GM20431 (cell line): Measurements from ENCODE around the gene CNTNAP5.
"Not testable (repeated sequence)": the region's sequence is repeated elsewhere in the genome, so short reads cannot be mapped to it uniquely, and the experiment has no call there.

Source experiments
- in situ Hi-C: fragments of 300-500 bp; cut with MseI, MboI; formaldehyde crosslinking; loops from one replicate; pipeline ENCODE4 v1.15.0; 2020; ENCODE audit warnings: low sequenced_read_pairs; ENCODE audit not compliant: unreplicated experiment

Gene CNTNAP5

DNA sequence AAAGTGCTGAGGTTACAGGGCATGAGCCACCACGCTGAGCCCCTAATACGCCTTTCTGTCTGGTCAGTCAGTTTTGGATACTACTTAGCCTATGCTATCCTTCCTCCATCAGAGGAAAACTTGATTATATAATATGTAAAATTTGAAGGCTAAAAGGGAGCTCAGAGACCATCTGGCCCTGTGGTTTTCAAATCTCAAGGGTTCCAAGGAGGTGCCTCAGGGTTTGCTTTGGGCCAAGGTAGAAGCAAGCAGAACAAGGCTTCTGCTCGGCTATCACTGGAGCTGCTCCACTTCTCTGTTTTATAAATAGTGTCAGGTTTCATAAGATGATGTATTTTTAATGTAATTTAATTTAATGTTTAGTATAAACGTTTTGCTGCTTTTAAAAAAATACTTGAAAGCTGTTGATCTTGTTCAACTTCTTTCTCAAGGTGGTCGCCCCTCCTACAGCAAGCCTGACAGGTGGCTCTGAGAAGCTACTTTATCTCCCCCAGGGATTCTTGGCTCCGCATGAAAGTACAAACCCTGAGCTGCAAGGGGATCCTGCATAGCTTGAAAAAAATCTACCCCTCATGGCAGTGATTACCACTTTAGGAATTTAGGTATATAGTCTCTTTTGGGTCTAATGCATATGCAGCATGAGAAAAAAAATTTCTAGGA lies 290.3 kb downstream of the CNTNAP5 start:
- in situ Hi-C loops: no loop called here

DNA sequence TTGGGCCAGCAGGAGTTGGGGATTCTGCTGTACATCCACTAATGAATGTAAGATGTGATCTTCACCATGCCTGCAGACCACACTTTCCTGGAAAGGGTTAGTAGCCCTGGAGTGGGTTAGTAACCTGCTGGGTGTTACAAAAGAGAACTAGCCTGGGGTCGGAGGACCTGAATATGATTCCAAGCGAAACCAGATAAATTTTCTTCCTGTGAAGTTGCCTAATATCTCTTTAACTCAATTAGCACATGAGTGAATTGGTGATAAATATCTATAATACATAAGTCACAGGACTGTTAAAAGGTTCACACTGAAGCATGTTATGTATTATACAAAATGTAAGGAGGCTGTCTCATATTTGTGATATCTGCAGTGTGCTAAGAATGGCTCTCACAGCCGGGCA lies 291.0 kb downstream of the CNTNAP5 start:
- in situ Hi-C loops: no loop called here

DNA sequence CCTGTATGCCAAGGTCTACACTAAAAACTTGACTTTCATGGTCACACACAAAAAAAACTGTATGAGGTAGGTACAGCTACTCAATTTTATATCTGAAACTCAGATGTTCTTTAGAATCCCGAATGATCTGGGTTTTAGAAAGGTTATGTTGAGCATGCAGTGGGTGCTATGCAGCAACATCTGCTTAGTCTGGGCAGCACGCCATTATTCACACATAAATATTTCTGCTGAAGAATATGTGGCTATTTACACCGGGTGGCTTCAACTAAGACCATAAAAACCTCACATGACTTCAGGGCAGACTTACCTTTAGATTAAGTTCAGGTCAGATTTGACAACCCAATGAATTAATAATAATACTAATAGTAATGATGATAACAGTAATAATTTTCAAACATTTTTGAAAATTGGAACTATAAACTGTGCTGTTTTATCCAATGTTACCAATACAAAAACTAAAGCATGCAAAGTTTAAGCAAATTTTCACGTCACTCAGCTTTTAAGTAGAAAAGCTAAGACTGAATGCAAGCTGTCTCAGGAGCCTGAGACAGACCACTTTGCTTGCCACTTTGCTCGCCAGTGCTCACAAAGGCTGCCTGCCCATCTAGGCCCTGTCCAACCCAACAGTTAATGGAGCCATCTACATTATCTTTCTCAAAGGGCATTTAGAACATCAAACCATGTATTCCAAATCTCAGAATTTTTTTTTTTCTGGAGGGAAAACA lies 292.0 kb downstream of the CNTNAP5 start:
- in situ Hi-C loops: no loop called here

DNA sequence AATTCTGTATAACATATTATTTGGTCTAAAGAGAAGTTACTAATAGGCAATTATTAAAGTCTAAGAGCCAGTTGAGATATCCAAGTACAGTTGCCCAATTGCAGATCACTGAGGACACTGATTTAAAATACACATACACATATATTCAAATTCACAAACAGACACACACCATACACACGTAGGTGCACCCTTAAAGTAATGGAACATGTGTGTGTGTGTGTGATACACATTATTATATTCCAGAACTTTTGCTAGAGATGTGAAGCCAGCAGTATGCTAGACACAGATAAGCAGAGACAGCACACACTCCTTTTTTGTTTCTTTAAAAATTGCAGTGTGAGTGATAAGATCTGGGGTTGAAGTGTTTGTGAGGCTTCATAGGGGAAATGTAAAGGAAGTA lies 292.5 kb downstream of the CNTNAP5 start:
- in situ Hi-C loops: no loop called here

DNA sequence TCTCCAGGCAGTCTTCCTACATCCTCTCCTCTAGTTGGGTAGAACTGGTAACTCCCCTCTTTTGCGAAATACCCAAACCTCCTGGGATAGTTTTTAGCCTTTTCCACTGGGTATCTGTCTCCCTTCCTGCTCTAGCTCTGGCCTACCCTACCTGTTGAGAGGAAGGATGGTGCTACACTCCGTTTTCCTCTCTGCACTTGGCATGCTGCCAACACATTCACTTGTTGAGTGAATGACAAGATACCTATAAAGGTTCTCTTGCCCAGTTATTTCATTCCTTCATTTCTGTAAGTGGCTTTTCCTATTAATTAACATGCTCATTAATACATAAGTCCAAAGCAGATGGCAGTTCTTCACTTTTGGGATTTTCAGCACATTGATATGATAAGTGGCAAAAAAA lies 293.8 kb downstream of the CNTNAP5 start:
- in situ Hi-C loops: no loop called here

DNA sequence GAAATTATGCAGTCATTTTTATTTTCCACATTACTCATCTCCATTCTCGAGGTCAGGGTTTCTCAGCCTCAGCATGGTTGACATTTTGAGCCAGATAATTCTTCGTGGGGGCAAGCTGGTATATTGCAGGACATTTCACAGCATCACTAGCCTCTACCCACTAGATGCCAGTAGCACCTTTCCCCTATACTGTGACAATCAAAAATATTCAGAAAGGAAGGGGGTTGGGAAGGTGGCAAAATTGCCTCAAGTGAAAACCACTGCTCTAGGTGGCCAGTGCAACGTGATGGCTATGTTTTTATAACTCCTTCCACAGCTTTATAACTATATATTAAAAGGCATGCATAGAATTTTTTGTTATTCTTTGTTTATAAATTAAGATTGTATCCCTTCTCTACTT lies 294.5 kb downstream of the CNTNAP5 start:
- in situ Hi-C loops: no loop called here

DNA sequence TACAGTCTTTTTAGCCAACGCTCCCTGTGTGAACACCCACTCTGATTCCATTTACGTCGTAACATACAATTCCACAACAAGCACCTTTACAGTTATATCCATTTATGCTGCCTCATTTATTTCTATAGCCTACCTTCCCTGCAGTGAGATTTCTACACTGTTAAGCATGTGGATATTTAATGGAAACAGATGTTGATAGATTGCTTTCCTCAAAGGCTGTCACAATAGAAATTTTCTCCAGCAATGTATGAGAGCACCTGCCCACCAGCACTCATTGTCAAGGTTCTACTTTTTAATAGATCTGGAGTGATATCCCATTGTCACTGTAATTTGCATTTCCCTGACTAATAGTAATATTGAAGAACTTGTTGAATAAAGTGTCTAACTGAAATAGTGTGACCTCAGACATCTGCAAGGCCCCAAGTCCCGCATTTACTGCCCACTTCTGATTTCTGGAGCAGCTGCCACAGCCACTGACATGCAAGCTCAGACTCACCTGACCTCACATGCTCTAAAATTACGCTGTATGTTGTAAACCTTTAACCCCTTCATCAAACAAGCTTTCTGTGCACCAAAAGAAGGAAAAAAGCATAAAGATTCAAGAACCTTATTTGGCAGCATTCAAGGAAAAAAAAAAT lies 295.1 kb downstream of the CNTNAP5 start:
- in situ Hi-C loops: no loop called here

DNA sequence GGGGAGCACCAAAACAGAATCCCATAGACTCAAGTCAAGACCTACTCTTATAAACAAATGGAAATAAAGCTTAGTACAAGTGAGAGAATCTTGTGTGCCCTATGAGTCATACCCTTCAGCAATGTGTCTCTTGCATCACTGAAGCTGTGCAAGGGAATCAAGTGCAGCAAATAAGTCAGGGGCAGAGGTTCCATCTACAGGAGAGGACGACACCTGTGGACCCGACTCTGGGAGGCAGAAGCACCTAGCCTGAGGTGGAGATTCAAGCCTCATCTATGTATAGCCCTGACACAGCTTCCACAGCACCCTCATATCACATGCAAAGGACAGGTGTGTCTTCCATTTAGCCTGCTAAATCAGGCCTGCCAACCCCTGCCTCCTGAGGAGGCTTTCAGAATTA lies 298.2 kb downstream of the CNTNAP5 start:
- in situ Hi-C loops: no loop called here

DNA sequence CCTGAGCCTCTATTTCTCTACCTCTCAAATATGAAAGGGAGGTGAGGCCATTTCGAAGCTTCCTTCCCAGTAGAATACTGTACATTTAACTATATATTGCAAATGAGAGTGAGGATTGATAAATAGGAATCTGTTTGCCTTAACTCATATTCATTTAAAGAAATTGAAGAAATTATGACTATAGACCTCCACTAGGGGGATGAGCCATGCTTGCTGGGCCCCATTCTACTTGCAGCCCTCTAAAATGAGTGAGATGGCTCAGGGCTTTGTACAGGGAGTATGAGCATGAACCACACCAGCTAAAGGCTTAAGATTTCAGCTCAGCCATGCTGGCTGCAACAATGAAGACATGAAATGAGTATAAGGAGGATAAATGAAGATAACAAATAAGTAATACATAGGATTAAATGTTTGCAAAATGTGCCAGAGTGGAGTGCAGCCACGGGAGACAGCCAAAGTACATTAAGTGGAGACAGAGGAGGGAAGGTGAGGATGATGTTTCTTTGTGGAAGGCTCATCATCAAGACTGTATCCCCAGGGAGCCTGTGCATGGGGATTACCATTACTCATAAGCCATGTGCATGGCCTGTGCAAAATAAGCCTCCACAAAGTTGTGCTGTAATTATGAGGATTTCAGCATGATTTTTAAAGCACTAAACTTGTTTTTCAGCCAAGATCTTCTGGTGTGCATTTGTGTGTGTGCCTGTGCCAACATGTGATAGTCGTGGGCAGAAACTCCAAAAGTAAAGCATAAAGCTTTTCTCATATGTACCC lies 300.8 kb downstream of the CNTNAP5 start:
- in situ Hi-C loops: no loop called here

DNA sequence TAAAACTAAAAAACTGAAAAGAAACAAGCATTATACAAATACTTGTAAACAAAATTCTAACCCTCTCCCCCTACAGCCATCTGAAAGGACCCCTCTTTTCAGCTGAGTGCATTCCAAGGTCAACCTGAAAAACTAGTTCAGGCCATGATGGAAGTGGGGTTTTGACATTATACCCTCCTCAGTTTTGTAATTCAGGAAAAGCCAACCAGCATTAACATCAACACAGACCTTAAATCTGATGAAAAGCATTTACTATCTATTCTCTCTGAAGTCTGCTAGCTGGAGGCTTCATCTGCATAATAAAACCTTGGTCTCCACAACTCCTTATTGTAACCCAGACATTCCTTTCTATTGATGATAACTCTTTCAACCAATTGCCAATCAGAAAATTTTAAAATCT lies 302.2 kb downstream of the CNTNAP5 start:
- in situ Hi-C loops: no loop called here

DNA sequence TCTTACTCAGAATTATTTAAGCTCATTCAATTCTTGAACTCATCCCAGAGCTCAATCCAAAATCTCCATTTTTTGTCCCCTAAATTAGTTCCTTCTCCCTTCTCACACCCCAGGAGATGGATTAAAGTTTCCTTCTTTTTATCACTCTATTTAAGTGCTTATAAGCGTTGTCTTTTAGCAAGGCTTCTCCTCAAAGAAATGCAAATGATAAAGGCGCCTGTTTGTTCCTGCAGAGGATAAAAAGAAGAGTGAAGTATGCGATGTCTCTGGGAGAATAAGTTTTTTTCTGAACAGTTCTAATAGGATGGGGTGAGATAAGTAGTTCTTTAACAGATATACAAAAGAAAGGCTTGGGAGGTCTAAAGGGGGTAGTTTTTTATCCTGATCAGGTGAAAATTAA lies 303.3 kb downstream of the CNTNAP5 start:
- in situ Hi-C loops: no loop called here

DNA sequence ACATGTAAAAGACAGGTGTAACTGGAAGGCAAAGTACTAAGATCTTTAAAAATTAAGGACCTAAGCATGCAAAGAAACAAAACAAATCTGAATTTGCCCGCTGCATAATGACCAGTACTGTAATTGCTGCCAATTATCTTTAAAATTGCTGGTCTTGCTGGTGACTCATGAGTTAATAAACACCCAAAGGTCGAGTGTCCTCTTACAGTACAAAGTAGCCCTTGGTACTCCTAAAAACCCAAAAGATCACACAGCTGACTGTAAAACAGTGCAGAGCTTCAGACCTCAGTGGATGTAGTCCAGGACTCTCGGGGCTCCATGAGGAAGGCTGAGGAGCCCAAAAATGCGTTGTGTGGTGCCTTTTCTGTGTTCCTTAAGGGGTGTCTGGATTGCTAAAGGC lies 308.7 kb downstream of the CNTNAP5 start:
- in situ Hi-C loops: no loop called here

DNA sequence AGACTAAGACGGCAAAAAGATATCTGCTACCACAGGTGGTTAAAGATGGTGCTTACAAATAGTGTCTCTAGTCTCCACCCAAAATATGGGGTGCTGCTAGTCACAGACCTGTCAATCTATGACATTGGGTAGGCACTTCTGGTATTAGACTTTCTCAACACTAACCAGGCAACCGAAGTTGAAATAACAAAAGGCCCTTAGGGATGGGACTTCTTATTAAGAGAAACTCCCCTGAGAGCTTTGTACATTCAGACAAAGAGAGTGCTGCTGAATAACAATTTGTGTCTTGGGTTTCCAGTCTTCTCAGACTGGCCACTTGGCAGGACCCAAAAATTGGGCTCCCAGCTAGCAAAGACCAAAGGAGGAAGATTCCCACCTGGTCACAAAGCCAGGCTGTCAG lies 310.0 kb downstream of the CNTNAP5 start:
- in situ Hi-C loops: no loop called here

DNA sequence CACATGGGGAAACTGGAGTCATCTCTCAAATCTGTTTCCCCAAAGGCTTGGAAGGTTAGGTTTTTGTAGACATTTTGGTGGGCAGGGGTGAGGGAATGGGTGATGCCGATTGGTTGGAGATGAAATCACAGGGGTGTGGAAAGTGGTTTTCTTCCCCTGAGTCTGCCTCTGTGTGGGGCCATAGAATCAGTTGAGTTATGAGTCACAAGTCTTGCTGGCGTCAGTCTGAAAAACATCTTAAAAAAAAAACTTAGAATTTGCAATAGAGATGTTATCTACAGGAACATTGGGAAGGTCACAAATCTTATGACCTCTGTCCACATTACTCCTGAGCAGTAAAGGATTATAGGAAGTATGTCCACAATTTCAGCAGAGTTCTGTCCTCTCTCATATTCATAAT lies 314.6 kb downstream of the CNTNAP5 start:
- in situ Hi-C loops: no loop called here

DNA sequence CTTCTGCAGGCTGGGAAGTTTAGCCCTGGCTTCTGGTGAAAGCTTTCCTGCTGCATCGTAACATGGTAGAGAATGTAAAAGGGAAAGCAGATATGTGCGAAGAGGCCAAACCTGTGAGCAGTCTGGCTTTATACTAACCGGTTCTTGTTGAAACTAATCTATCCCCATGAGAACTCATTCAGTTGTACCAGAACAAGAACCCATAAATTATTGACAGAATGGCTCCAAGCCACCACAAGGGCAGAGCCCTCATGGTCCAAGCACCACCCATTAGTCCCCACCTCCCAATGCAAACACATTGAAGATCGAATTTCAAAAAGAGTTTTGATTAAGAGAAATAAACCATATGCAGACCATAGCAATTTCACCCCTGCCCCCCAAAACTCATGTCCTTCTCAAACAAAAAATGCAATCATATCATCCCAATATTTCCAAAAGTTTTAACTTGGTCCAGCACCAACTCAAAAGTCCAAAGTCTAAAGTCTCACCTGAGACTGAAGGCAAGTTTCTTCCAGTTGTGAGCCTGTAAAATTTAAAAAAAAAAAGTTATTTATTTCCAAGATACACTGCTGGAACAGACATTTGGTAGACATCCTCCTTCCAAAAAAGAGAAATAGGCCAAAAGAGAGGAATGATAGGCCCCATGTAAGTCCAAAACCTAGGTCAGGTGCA lies 318.9 kb downstream of the CNTNAP5 start:
- in situ Hi-C loops: no loop called here

DNA sequence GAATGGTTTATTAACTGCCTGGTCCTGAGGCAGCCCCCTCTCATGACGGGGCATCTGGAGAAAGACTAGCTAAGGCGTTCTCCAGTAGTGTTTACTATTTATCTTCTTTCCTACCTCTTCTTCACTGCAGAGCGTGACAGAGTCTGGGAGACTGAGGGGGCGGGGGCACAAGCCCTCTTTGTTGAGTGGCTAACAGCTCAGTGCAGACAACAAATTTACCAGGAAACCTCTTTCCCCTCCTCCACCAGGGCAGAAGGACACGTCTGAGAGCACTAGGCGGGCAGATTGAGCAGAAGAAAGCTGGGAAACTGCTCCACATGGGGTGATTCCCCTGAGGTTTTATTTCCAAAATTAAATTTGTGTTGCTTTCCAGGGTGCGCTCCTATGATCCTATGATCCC lies 322.1 kb downstream of the CNTNAP5 start:
- in situ Hi-C loops: no loop called here

DNA sequence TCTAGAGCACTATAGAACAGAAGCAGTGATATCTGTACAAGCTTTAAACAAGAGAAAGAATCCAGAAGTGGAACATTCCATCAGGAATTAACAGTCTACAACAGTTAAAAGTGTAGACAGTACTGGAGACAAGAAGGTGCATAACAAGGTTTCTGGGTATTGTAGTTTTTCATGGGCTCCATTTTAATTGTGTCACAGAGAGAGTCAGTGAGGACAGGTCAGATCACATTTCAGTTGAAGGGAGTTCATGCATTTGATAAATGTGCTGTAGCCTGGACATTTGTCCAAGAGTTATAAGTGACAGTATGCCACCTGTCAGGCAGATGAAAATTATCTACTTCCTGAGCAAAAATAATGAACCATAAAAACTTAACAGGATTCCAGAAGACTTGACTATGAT lies 328.6 kb downstream of the CNTNAP5 start:
- in situ Hi-C loops: no loop called here

DNA sequence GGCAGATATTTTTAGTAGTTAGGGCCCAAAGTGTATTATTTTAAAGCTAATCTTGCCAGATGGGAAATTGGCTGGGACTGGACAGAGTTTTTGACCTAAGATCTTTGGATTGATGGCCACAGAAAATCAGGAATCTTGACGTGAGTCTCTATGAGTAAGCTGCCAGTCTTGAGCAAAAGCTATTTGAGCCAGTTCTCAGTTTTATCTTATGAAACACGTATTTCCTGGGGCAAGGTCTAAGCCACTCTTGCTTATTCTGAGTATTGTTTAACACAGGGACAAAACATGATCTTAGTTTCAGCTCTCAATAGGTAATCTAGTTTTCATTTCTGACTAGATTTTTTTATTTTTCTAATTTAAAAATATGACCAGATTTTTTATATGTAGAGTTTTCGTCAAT lies 329.4 kb downstream of the CNTNAP5 start:
- in situ Hi-C loops: no loop called here

DNA sequence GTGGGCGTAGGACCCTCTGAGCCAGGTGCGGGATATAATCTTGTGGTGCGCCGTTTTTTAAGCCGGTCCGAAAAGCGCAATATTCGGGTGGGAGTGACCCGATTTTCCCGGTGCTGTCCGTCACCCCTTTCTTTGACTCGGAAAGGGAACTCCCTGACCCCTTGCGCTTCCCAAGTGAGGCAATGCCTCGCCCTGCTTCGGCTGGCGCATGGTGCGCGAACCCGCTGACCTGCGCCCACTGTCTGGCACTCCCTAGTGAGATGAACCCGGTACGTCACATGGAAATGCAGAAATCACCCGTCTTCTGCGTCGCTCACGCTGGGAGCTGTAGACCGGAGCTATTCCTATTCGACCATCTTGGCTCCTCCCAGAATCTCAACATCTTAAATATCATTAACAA lies 336.9 kb downstream of the CNTNAP5 start:
- in situ Hi-C loops: not testable (repeated sequence)

DNA sequence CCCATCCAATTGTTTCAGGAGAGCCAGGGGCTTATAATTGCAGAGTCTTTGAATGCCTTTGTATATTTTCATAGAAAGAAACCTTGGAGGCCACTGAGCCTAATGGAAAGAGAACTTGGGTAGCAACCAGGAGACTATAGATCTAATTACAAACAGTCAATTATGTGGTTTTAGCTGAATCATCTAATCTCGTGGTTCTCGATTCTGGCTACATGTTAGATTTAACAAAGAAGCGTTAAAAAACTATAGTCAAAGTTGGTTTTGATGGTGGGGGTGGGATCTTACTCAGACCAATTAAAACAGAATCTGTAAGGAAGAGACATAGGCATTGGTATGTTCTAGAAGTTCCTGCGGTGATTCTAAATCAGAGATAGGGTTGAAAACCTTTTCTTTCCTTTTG lies 344.1 kb downstream of the CNTNAP5 start:
- in situ Hi-C loops: no loop called here
